Dedifferentiated amniotic fluid mesenchymal stem cell (primary cell): Measurements from ENCODE around the gene MISP.
A peak's percentile ranks its signal among the peaks of the same experiment; 100 is the strongest.

Experiments
- DNase-seq: peaks from one replicate; pipeline ENCODE4 v3.0.0-alpha.2; 2016; ENCODE audit errors: extremely low spot score

The MISP gene

GRCh38 chr19:772063-772462 lies 21.2 kb downstream of the MISP start:
- DNase-seq: no peak

- no peak for DNase-seq
Measured at GRCh38 chr19:772730-773436, 22.0 kb downstream of the MISP start.

GRCh38 chr19:776549-776948 lies 25.6 kb downstream of the MISP start:
- no peak for DNase-seq

DNA sequence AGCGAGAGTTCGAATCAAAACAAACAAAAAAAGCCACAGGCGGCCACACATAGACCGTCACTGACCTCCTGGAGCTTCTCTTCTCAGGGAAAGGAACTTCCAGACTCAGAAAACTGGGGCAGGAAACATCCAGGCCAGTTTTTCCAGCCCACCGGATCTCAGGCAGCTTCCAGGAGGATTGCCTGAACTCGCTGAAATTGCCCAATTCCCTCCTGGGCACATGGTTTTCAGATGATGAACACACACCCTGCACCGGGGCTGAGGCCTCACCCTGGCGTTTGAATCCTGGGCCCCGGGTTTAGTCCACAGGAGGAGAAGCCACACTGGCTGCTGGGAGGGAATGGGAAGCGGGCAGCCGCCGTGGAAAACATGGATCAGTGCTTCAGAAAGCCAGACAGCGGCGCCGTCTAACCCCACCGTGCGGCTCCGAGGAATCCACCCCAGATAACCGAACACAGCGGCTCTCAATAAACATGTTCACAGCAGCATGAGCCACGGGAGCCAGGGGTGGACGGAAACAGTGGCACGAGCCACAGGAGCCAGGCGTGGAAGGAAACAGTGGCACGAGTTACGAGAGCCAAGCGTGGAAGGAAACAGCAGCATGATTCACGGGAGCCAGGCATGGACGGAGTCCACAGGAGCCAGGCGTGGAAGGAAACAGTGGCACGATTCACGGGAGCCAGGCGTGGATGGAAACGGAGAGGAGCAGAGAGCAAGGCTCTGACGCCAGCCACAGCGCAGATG lies 28.2 kb downstream of the MISP start:
- peak; percentile 94 for DNase-seq

DNA sequence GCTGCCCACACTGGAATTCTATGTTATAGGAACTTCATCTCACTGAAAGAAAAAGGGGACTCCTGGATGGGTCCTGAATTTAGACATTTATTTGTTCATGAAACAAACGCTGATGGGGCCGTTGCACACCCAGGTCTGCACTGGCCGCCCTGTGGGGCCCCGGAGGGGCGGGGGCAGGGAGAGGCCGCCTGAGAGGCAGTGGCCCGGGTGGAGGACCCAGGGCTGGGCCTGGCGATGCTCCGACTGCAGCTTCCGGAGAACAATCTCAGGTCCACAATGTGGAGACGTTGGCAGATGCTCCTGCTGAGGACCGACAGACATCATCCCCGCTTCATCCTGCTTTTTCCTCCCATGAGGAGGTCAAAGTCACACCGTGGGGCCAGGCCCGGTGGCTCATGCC lies 30.0 kb downstream of the MISP start:
- DNase-seq: no peak

- no peak for DNase-seq
Measured at GRCh38 chr19:781800-782184, 30.9 kb downstream of the MISP start.

GRCh38 chr19:782185-782877 lies 31.4 kb downstream of the MISP start:
- DNase-seq: peak; percentile 75

GRCh38 chr19:782878-783668 lies 32.2 kb downstream of the MISP start:
- no peak for DNase-seq

GRCh38 chr19:784541-784940 lies 33.6 kb downstream of the MISP start:
- DNase-seq: no peak

- no peak for DNase-seq
Measured at GRCh38 chr19:787536-787935, 36.6 kb downstream of the MISP start.

- no peak for DNase-seq
Measured at GRCh38 chr19:788686-788982, 37.7 kb downstream of the MISP start.

DNA sequence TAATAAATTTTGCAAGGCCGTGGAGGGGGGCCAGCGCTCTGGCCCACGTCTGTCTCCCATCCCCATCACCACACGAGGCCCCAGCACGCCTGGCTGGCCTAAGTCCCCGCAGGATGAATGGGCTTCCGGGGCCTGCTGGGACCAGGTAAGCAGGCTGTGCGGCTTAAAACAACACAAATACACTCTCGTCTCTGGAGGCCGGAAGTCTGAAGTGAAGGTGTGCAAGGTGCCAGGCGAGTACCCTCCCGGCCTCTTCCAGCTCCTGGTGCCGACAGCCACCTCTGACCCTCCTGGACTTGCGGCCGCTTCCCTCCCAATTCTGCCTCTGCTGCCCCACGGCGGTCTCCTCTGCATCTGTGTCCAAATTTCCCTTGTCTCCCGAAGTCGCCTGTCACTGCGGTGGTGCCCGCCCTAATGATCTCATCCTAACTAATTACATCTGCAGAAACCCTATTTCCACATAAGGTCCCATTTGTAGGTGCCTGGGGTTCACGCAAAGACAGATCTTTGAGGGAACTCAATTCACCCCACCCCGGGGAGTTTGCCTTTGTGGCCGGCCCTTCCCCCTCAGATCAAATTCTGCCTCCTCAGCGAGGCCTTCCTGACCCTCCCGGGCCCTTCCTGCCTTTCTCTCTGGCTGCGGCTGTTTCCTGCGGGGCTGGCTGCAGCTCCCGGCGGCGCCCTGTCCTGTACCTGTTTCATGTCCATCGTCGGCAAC lies 38.2 kb downstream of the MISP start:
- DNase-seq: no peak

DNA sequence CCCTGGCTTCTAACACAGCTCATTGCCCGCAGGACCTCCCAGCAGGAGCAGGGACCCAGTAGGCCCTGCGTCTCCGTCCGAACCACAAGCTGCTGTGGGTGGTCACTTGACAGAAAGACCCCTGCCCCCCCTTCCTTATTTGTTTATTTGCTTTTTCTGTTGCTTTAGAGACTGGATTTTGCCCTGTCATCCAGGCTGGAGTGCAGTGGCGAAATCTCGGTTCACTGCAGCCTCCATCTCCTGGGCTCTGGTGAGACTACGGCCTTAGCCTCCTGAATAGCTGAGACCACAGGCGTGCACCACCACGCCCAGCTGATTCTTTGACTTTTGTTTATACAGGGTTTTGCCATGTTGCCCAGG lies 38.8 kb downstream of the MISP start:
- DNase-seq: no peak

- no peak for DNase-seq
Measured at GRCh38 chr19:791007-791566, 40.2 kb downstream of the MISP start.

DNA sequence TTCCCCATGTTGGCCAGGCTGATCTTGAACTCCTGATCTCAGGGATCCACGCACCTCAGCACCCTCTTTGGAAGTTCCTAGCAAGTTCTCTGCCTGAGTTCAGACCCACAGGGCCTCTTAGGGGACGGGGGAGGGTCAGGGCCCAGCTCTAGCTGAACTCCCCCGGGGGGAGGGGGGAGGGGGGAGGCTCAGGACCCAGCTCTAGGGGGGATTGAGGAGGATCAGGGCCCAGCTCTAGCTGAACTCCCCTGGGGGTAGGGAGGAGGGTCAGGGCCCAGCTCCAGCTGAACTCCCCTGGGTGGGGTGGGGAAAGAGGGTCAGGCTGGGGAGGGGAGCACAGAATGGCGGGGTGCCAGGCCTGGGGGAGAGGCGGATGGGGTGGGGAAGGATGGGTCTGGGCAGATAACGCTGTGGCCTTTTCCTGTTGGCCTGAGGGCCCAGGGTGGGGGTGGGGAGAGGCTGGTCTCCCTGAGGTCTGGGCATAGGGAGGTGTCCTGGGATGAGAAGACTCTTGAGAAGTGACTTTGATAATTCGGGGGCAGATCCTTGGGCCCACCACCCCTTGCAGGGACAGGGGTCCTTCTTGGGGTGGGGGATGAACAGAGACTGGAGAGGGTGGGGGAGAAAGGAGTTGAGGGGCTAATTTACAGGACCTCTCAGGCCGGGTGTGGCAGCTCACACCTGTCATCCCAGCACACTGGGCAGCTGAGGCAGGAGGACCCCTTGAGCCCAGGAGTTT lies 40.8 kb downstream of the MISP start:
- no peak for DNase-seq

- no peak for DNase-seq
Measured at GRCh38 chr19:792306-792885, 41.5 kb downstream of the MISP start.

- no peak for DNase-seq
Measured at GRCh38 chr19:793806-794205, 42.9 kb downstream of the MISP start.

DNA sequence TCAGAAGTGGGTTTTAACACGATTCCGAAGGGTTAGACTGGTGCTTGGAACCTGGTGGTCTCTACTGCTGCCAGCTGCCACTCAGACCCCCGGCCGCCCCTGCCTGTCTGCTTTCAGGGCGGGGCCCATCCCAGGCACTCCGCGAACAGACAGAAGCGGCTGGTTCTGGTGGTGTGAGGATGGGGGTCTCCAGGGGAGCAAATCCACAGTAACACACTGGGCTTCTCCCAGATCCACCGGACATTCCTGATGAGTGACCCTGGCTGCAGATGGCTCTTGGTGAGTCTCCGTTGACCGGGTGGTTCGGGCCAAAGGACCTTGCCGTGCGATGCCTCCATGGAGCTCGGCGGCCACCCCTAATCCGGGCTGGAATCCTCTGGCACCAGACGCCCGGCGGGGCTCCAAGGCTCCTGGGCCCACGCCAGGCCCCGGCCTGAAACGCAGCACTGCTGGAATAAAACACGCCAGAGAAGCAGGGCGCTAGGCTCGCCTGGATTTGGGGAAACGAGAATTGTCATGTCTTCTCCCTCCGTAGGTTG lies 44.2 kb downstream of the MISP start:
- DNase-seq: no peak

GRCh38 chr19:795691-796581 lies 45.0 kb downstream of the MISP start:
- no peak for DNase-seq
